OCI-LY3 (cell line): ENCODE measurements around the gene FSTL3.

Experiments
- H2AFZ ChIP-seq: fragments of 200-600, 300-600 bp; shearing (Covaris generic); 2 replicates; pipeline ENCODE4 v1.6.0; 2014; ENCODE audit warnings: antibody characterized with exemption, low read depth, low read length
- H3K27ac ChIP-seq: fragments of 200-600, 300-600 bp; sonication (generic); 2 replicates; pipeline ENCODE4 v1.5.1; 2014; ENCODE audit warnings: mild to moderate bottlenecking, low read length, moderate library complexity, mixed read lengths
- H3K27me3 ChIP-seq: fragments of 200-600, 300-600 bp; sonication (generic); 2 replicates; pipeline ENCODE4 v1.6.1; 2014; ENCODE audit warnings: low read depth, low read length, mixed read lengths
- H3K36me3 ChIP-seq: fragments of 200-600, 300-600 bp; sonication (generic); replicated peaks from 2 replicates; pipeline ENCODE3; 2014; ENCODE audit warnings: low read depth, low read length, mixed read lengths
- H3K4me1 ChIP-seq: fragments of 300-600, 200-600 bp; sonication (generic); 2 replicates; pipeline ENCODE4 v1.6.1; 2014; ENCODE audit warnings: low read length, mixed read lengths
- H3K4me2 ChIP-seq: fragments of 200-600, 300-600 bp; sonication (generic); 2 replicates; pipeline ENCODE4 v1.6.1; 2014; ENCODE audit warnings: low read length, mixed read lengths
- H3K4me3 ChIP-seq: fragments of 300-600, 200-600 bp; sonication (generic); 2 replicates; pipeline ENCODE4 v1.5.1; 2014; ENCODE audit warnings: antibody characterized with exemption, mild to moderate bottlenecking, low read length, moderate library complexity
- H3K79me2 ChIP-seq: fragments of 300-600, 200-600 bp; shearing (Covaris generic); 2 replicates; pipeline ENCODE4 v1.6.1; 2014; ENCODE audit warnings: mild to moderate bottlenecking, low read length, mixed read lengths
- H3K9ac ChIP-seq: fragments of 300-600, 200-600 bp; shearing (Covaris generic); 2 replicates; pipeline ENCODE4 v1.6.0; 2014; ENCODE audit warnings: mild to moderate bottlenecking, low read length, moderate library complexity
- H3K9me3 ChIP-seq: fragments of 200-600, 300-600 bp; shearing (Covaris generic); 2 replicates; pipeline ENCODE4 v1.6.1; 2014; ENCODE audit warnings: low read length, mixed read lengths; ENCODE audit not compliant: insufficient read depth
- H4K20me1 ChIP-seq: fragments of 200-600, 300-600 bp; sonication (generic); 2 replicates; pipeline ENCODE4 v1.6.1; 2016; ENCODE audit warnings: low read length, mixed read lengths; ENCODE audit not compliant: insufficient read depth
- CTCF ChIP-seq: fragments of 200-600, 300-600 bp; sonication (generic); IDR thresholded peaks from 2 replicates; pipeline ENCODE4 v1.5.1; 2014; ENCODE audit warnings: antibody characterized with exemption, low read length, low read depth
- EZH2phosphoT487 ChIP-seq: fragments of 200-600 bp; shearing (Covaris generic); IDR thresholded peaks from 2 replicates; pipeline ENCODE4 v1.6.1; 2018; ENCODE audit warnings: antibody characterized with exemption, mixed run types, low read depth

FSTL3 gene

GRCh38 chr19:679418-680286, 3.5 kb downstream of the FSTL3 start:
- H3K79me2 ChIP-seq: peaks cover 9% of the 10 kb centered on the region
- H3K27me3 ChIP-seq: no peaks in the 10 kb centered on the region
- peak overlapping the region; percentile 78 for H3K27ac ChIP-seq
- no peaks in the 10 kb centered on the region for H3K36me3 ChIP-seq
- H3K9me3 ChIP-seq: no peaks in the 10 kb centered on the region
- H2AFZ ChIP-seq: peak overlapping the region; percentile 37; the same call in 1 of the 2 replicates
- peak overlapping the region; percentile 95 for H3K4me2 ChIP-seq
- peaks cover 9% of the 10 kb centered on the region for H3K4me1 ChIP-seq
- peaks cover 3% of the 10 kb centered on the region; the same call in 1 of the 2 replicates for H4K20me1 ChIP-seq
- peak overlapping the region; percentile 85 for H3K4me3 ChIP-seq
- H3K9ac ChIP-seq: peak overlapping the region; percentile 96
- TF ChIP-seq EZH2phosphoT487 (no peak), CTCF (no peak)

- TF ChIP-seq EZH2phosphoT487 (no peak), CTCF (peak; percentile 50)
- peaks cover 9% of the 10 kb centered on the region for H3K79me2 ChIP-seq
- no peaks in the 10 kb centered on the region for H3K9me3 ChIP-seq
- H3K4me3 ChIP-seq: peak overlapping the region; percentile 85
- H3K4me1 ChIP-seq: peaks cover 9% of the 10 kb centered on the region
- peak overlapping the region; percentile 95 for H3K4me2 ChIP-seq
- peaks cover 3% of the 10 kb centered on the region; the same call in 1 of the 2 replicates for H4K20me1 ChIP-seq
- peak overlapping the region; percentile 96 for H3K9ac ChIP-seq
- H3K27ac ChIP-seq: peak overlapping the region; percentile 78
- H2AFZ ChIP-seq: peak overlapping the region; percentile 94; the same call in 1 of the 2 replicates
- no peaks in the 10 kb centered on the region for H3K36me3 ChIP-seq
- H3K27me3 ChIP-seq: no peaks in the 10 kb centered on the region
Measured at GRCh38 chr19:680287-681028, 4.3 kb downstream of the FSTL3 start.

- no peak for TF ChIP-seq CTCF
- no peak for TF ChIP-seq EZH2phosphoT487
- Histone ChIP-seq H3K27me3 (no peaks in the 10 kb centered on the region), H3K27ac (peak overlapping the region; percentile 69), H3K9me3 (no peaks in the 10 kb centered on the region), H3K4me2 (peak overlapping the region; percentile 78), H3K4me1 (peaks cover 9% of the 10 kb centered on the region), H3K79me2 (peaks cover 9% of the 10 kb centered on the region), H3K36me3 (no peaks in the 10 kb centered on the region), H2AFZ (no peak overlapping the region), H3K4me3 (peak overlapping the region; percentile 83), H3K9ac (peak overlapping the region; percentile 74; the same call in 1 of the 2 replicates), H4K20me1 (peaks cover 3% of the 10 kb centered on the region; the same call in 1 of the 2 replicates)
Measured at GRCh38 chr19:681029-682019, 5.1 kb downstream of the FSTL3 start.
